OCI-LY7 (cell line): ENCODE measurements around the gene LDLRAD4. TPM values are rescaled to one million over a fixed set of nuclear protein-coding genes. Genes with fewer than 3 reads are reported as not detected.

ENCODE experiments used
- BruUV-seq: library from RNA; stranded (reverse); fragments of 400-500 nt; replicated peaks from 2 replicates; lab custom pipeline; 2021; lab: Mats Ljungman, UMichigan
- CTCF ChIA-PET: fragments of 300-600 bp; sonication (Branson Sonifier 250); formaldehyde crosslinking; loops from one replicate; lab custom pipeline; 2022; ENCODE audit warnings: antibody characterized with exemption; ENCODE audit not compliant: unreplicated experiment; lab: Charles Lee
- POLR2A ChIA-PET: fragments of 300-600 bp; sonication (Branson Sonifier 250); formaldehyde crosslinking; loops from one replicate; lab custom pipeline; 2022; ENCODE audit warnings: antibody characterized with exemption; lab: Charles Lee
- DNase-seq: peaks from one replicate; pipeline ENCODE4 v3.0.0-alpha.2; 2015; ENCODE audit warnings: low spot score
- H2AFZ ChIP-seq: fragments of 200-600 bp; sonication (generic), shearing (Covaris generic); 2 replicates; pipeline ENCODE4 v1.6.1; 2014; ENCODE audit warnings: mild to moderate bottlenecking, antibody characterized with exemption, low read length, moderate library complexity
- H3K27ac ChIP-seq: fragments of 200-600 bp; sonication (generic); 2 replicates; pipeline ENCODE4 v1.5.1; 2014; ENCODE audit warnings: mixed run types, low read depth, mild to moderate bottlenecking, moderate library complexity, low read length, inconsistent platforms; ENCODE audit not compliant: poor library complexity, severe bottlenecking
- H3K36me3 ChIP-seq: fragments of 200-600 bp; sonication (generic); 2 replicates; pipeline ENCODE4 v1.6.1; 2014; ENCODE audit warnings: mild to moderate bottlenecking, antibody characterized with exemption, low read length, moderate library complexity, mixed read lengths; ENCODE audit not compliant: insufficient read depth
- H3K4me1 ChIP-seq: fragments of 200-600 bp; sonication (generic); 2 replicates; pipeline ENCODE4 v1.5.1; 2014; ENCODE audit warnings: mild to moderate bottlenecking, low read length; ENCODE audit not compliant: insufficient read depth, poor library complexity, severe bottlenecking
- H3K4me2 ChIP-seq: fragments of 200-600 bp; sonication (generic); 2 replicates; pipeline ENCODE4 v1.6.1; 2014; ENCODE audit warnings: mild to moderate bottlenecking, low read length
- H3K4me3 ChIP-seq: fragments of 200-600 bp; sonication (generic); 2 replicates; pipeline ENCODE4 v1.5.1; 2014; ENCODE audit warnings: mild to moderate bottlenecking, low read depth, low read length; ENCODE audit not compliant: poor library complexity, severe bottlenecking
- H3K79me2 ChIP-seq: fragments of 200-600 bp; sonication (generic); 2 replicates; pipeline ENCODE4 v1.6.1; 2016; ENCODE audit warnings: low read depth, mild to moderate bottlenecking, low read length, moderate library complexity, mixed read lengths; ENCODE audit not compliant: insufficient read depth
- H3K9me2 ChIP-seq: fragments of 200-600 bp; sonication (generic); 2 replicates; pipeline ENCODE4 v1.6.1; 2016; ENCODE audit warnings: mild to moderate bottlenecking, low read length, mixed read lengths; ENCODE audit not compliant: insufficient read depth
- H3K9me3 ChIP-seq: fragments of 200-600 bp; sonication (generic); 2 replicates; pipeline ENCODE4 v1.6.1; 2014; ENCODE audit warnings: mild to moderate bottlenecking, mixed run types, low read length, mixed read lengths
- H4K20me1 ChIP-seq: fragments of 200-600 bp; sonication (generic); 2 replicates; pipeline ENCODE4 v1.6.1; 2014; ENCODE audit warnings: mild to moderate bottlenecking, antibody characterized with exemption, low read length, moderate library complexity, mixed read lengths; ENCODE audit not compliant: insufficient read depth
- CTCF ChIP-seq: fragments of 200-600 bp; sonication (generic); conservative IDR thresholded peaks from 2 replicates; pipeline ENCODE4 v1.5.1; 2014; ENCODE audit warnings: mild to moderate bottlenecking, antibody characterized with exemption, low read length, moderate library complexity, mixed read lengths
- EZH2phosphoT487 ChIP-seq: fragments of 200-600 bp; sonication (generic); IDR thresholded peaks from 2 replicates; pipeline ENCODE4 v1.6.1; 2018; ENCODE audit warnings: low read depth, borderline replicate concordance, mild to moderate bottlenecking, mixed run types, antibody characterized with exemption, low read length, moderate library complexity, mixed read lengths
- intact Hi-C: fragments of 100-400 bp; cut with micrococcal nuclease; formaldehyde crosslinking; loops from one replicate; pipeline ENCODE4 v1.10.0; 2022; ENCODE audit not compliant: unreplicated experiment
- total RNA-seq, 2 experiments: library from RNA; depleted of rRNA in 1 of 2; stranded (reverse); fragments of >200 nt in 1 of 2; shearing (Covaris generic) in 1 of 2; gene quantifications; 2 replicates each; pipeline ENCODE4 v1.2.3, GENCODE V29; 2014 to 2022

Gene LDLRAD4
- total RNA-seq, 2 experiments from 2014 or later, result 26.2 to 43.8 TPM

GRCh38 chr18:13175266-13175665 lies 43.3 kb upstream of the LDLRAD4 start:
- Histone ChIP-seq H3K9me2 (no peaks in the 10 kb centered on the region), H3K4me2 (no peak overlapping the region), H2AFZ (no peak overlapping the region), H3K36me3 (no peaks in the 10 kb centered on the region), H3K27ac (no peak overlapping the region), H3K4me3 (no peak overlapping the region), H4K20me1 (no peaks in the 10 kb centered on the region), H3K79me2 (no peaks in the 10 kb centered on the region), H3K4me1 (no peaks in the 10 kb centered on the region), H3K9me3 (no peaks in the 10 kb centered on the region)
- no TSS peak for BruUV-seq
- intact Hi-C loops, result no loop called here
- ChIA-PET POLR2A (no interaction called here), CTCF (no interaction called here)
- TF ChIP-seq CTCF, result no peak
- no peak for TF ChIP-seq EZH2phosphoT487
- DNase-seq, result no peak

GRCh38 chr18:13175754-13176210 lies 42.8 kb upstream of the LDLRAD4 start:
- Histone ChIP-seq H3K4me1 (no peaks in the 10 kb centered on the region), H4K20me1 (no peaks in the 10 kb centered on the region), H3K36me3 (no peaks in the 10 kb centered on the region), H3K9me3 (no peaks in the 10 kb centered on the region), H3K4me2 (no peak overlapping the region), H3K9me2 (no peaks in the 10 kb centered on the region), H2AFZ (no peak overlapping the region), H3K79me2 (no peaks in the 10 kb centered on the region), H3K4me3 (no peak overlapping the region), H3K27ac (no peak overlapping the region)
- TF ChIP-seq EZH2phosphoT487, result no peak
- no peak for TF ChIP-seq CTCF
- DNase-seq, result no peak
- intact Hi-C loops, result no loop called here
- ChIA-PET CTCF (no interaction called here), POLR2A (no interaction called here)
- no TSS peak for BruUV-seq

- Histone ChIP-seq H3K27ac (no peak overlapping the region), H3K4me2 (no peak overlapping the region), H3K79me2 (no peaks in the 10 kb centered on the region), H3K9me3 (no peaks in the 10 kb centered on the region), H3K4me1 (no peaks in the 10 kb centered on the region), H2AFZ (no peak overlapping the region), H4K20me1 (no peaks in the 10 kb centered on the region), H3K9me2 (no peaks in the 10 kb centered on the region), H3K4me3 (no peak overlapping the region), H3K36me3 (no peaks in the 10 kb centered on the region)
- BruUV-seq, result no TSS peak
- TF ChIP-seq CTCF, result no peak
- no peak for TF ChIP-seq EZH2phosphoT487
- ChIA-PET POLR2A (interaction anchor here (0.6 kb wide), 1 partner anchor 135 kb away, joined by 4 read pairs; no protein-coding TSS in a partner anchor), CTCF (no interaction called here)
- no peak for DNase-seq
- intact Hi-C loops, result no loop called here
These were observed 41.7 kb upstream of the LDLRAD4 start for GRCh38 chr18:13176847-13177246.
